ENCODE measurements around the gene RBBP8. TPM values are rescaled to one million over a fixed set of nuclear protein-coding genes. Genes with fewer than 3 reads are reported as not detected.

Gene RBBP8
- total and polyA plus RNA-seq, 10 of the 15 experiments (the other 5 are each of a cell fraction or from before 2014, with no cell fraction given) = 46.2 to 82.3 (median 68.7) TPM

- Histone ChIP-seq H3K27me3 (replicated peaks in 1 of 2; ENCODE audit: control insufficient read depth in 2 of 2, insufficient read depth in 2 of 2, low read length in 1 of 2) (no peaks in the 10 kb centered on the region), H3K4me2 (ENCODE audit: control insufficient read depth, insufficient read depth) (no peak overlapping the region), H2AFZ (ENCODE audit: control insufficient read depth, low read depth, low read length) (no peak overlapping the region), H3K4me3 (no peak overlapping the region), H3K9me3 (replicated peaks; ENCODE audit: control insufficient read depth, insufficient read depth, low read length) (no peaks in the 10 kb centered on the region), H3K27ac (ENCODE audit: control insufficient read depth, insufficient read depth) (no peak overlapping the region), H3K36me3 (ENCODE audit: control insufficient read depth in 2 of 2, insufficient read depth in 2 of 2, low read length in 1 of 2) (no peaks in the 10 kb centered on the region), H3K79me2 (ENCODE audit: control insufficient read depth, insufficient read depth, low read length) (no peaks in the 10 kb centered on the region), H3K9ac (ENCODE audit: control insufficient read depth, insufficient read depth, low read length) (no peak overlapping the region), H3K4me1 (ENCODE audit: control insufficient read depth, insufficient read depth, low read length) (no peaks in the 10 kb centered on the region), H4K20me1 (ENCODE audit: control insufficient read depth, insufficient read depth) (no peaks in the 10 kb centered on the region)
- in situ Hi-C loops (cut with MboI) = no loop called here
- ChIA-PET POLR2A (no interaction called here), RAD21 (ENCODE audit: unreplicated experiment) (no interaction called here), CTCF (interaction anchor here (0.9 to 1.1 kb wide), 2 partner anchors 13 to 15 kb away, joined by 3 to 4 read pairs; no protein-coding TSS in a partner anchor), SMC1A (ENCODE audit: uncharacterized antibody, unreplicated experiment) (interaction anchor here (1.3 kb wide), 1 partner anchor 10 kb away, joined by 6 read pairs; no protein-coding TSS in a partner anchor)
- intact Hi-C loops (cut with micrococcal nuclease; ENCODE audit: unreplicated experiment) = loop anchor here (10.0 kb wide), 2 partner anchors 57 to 73 kb away; no protein-coding TSS in a partner anchor
- DNase-seq (ENCODE audit: low read depth, low spot score) (no peak), ATAC-seq (no peak), FAIRE-seq (no peak)
- TF ChIP-seq IRF3 (IDR thresholded peaks at IDR 0.05) (no peak), CTCF (IDR thresholded peaks at IDR 0.05 in 2 of 3, conservative IDR thresholded peaks at IDR 0.05 in 1 of 3; ENCODE audit: control insufficient read depth in 2 of 3, extremely low read depth in 1 of 3, insufficient read depth in 1 of 3, low read depth in 3 of 3, low read length in 3 of 3) (no peak), RB1 (IDR thresholded peaks at IDR 0.05; ENCODE audit: borderline replicate concordance) (no peak), CEBPB (IDR thresholded peaks at IDR 0.05; ENCODE audit: borderline replicate concordance in 1 of 2, low read depth in 2 of 2, low read length in 2 of 2) (no peak), TARDBP (IDR thresholded peaks at IDR 0.05; ENCODE audit: borderline replicate concordance) (no peak), EZH2 (IDR thresholded peaks at IDR 0.05; ENCODE audit: borderline replicate concordance, control insufficient read depth, low read depth, low read length) (no peak), MYC (IDR thresholded peaks at IDR 0.05; ENCODE audit: insufficient read depth, insufficient read length, insufficient replicate concordance, low read length, severe bottlenecking) (no peak), BCL3 (IDR thresholded peaks at IDR 0.05; ENCODE audit: borderline replicate concordance, insufficient read depth, low read depth, low read length, poor library complexity, severe bottlenecking) (no peak), E4F1 (IDR thresholded peaks at IDR 0.05; ENCODE audit: borderline replicate concordance, partially characterized antibody) (no peak), GABPA (IDR thresholded peaks at IDR 0.05; ENCODE audit: low read depth) (no peak)
- no TSS peak for BruUV-seq (replicated peaks)
These were observed 109.0 kb downstream of the RBBP8 start for GRCh38 chr18:23042133-23042532.
